ENCODE data around the gene NLK.
A peak's percentile ranks its signal among the peaks of the same experiment; 100 is the strongest.
"Not testable (repeated sequence)": the region's sequence is repeated elsewhere in the genome, so short reads cannot be mapped to it uniquely, and the experiment has no call there.

The NLK gene

GRCh38 chr17:28189667-28190066 is 147.2 kb downstream of the NLK start:
- Mint-ChIP-seq H3K9me3 (no peaks in the 10 kb centered on the region), H3K27ac (no peak overlapping the region), H3K36me3 (peaks cover 24% of the 10 kb centered on the region), H3K4me1 (no peaks in the 10 kb centered on the region), H3K4me3 (no peak overlapping the region)
- no peak for ATAC-seq
- DNase-seq (ENCODE audit: low spot score in 2 of 2) = no peak

- H3K27ac Mint-ChIP-seq = no peak overlapping the region
- H3K4me3 Mint-ChIP-seq = no peak overlapping the region
- no peaks in the 10 kb centered on the region for H3K9me3 Mint-ChIP-seq
- ATAC-seq = no peak
- no peaks in the 10 kb centered on the region for H3K4me1 Mint-ChIP-seq
- DNase-seq (ENCODE audit: low spot score in 2 of 2) = no peak
- peaks cover 28% of the 10 kb centered on the region for H3K36me3 Mint-ChIP-seq
These were observed 148.5 kb downstream of the NLK start for GRCh38 chr17:28191018-28191417.

- ATAC-seq (no peak), DNase-seq (ENCODE audit: low spot score in 2 of 2) (no peak)
- no peaks in the 10 kb centered on the region for H3K9me3 Mint-ChIP-seq
- H3K4me1 Mint-ChIP-seq = no peaks in the 10 kb centered on the region
- peaks cover 41% of the 10 kb centered on the region for H3K36me3 Mint-ChIP-seq
- no peak overlapping the region for H3K4me3 Mint-ChIP-seq
- H3K27ac Mint-ChIP-seq = peak overlapping the region; percentile 41
These were observed 150.8 kb downstream of the NLK start for GRCh38 chr17:28193241-28193640.

- Mint-ChIP-seq H3K9me3 (no peaks in the 10 kb centered on the region), H3K4me3 (no peak overlapping the region), H3K4me1 (no peaks in the 10 kb centered on the region), H3K27ac (no peak overlapping the region), H3K36me3 (peaks cover 41% of the 10 kb centered on the region)
- ATAC-seq (no peak), DNase-seq (ENCODE audit: low spot score in 2 of 2) (no peak)
These were observed 151.9 kb downstream of the NLK start for GRCh38 chr17:28194382-28194781.

- Mint-ChIP-seq H3K4me1 (no peaks in the 10 kb centered on the region), H3K4me3 (no peak overlapping the region), H3K9me3 (no peaks in the 10 kb centered on the region), H3K36me3 (peaks cover 35% of the 10 kb centered on the region), H3K27ac (no peak overlapping the region)
- no peak for ATAC-seq
- no peak for DNase-seq (ENCODE audit: low spot score in 2 of 2)
These were observed 154.2 kb downstream of the NLK start for GRCh38 chr17:28196636-28197035.

GRCh38 chr17:28199115-28199514 is 156.6 kb downstream of the NLK start:
- peaks cover 34% of the 10 kb centered on the region for H3K36me3 Mint-ChIP-seq

GRCh38 chr17:28199728-28200127 is 157.3 kb downstream of the NLK start:
- no peaks in the 10 kb centered on the region for H3K4me1 Mint-ChIP-seq
- peaks cover 28% of the 10 kb centered on the region for H3K36me3 Mint-ChIP-seq
- ATAC-seq = no peak
- no peaks in the 10 kb centered on the region for H3K9me3 Mint-ChIP-seq
- no peak overlapping the region for H3K27ac Mint-ChIP-seq
- H3K4me3 Mint-ChIP-seq = no peak overlapping the region
- DNase-seq (ENCODE audit: low spot score in 2 of 2) = no peak

More at GRCh38 chr17:28199115-28199514, 156.6 kb downstream of the NLK start:
- H3K27ac Mint-ChIP-seq = no peak overlapping the region
- no peak overlapping the region for H3K4me3 Mint-ChIP-seq
- no peaks in the 10 kb centered on the region for H3K9me3 Mint-ChIP-seq
- no peaks in the 10 kb centered on the region for H3K4me1 Mint-ChIP-seq
- ATAC-seq (no peak), DNase-seq (ENCODE audit: low spot score in 2 of 2) (no peak)

- Mint-ChIP-seq H3K4me1 (no peaks in the 10 kb centered on the region), H3K9me3 (no peaks in the 10 kb centered on the region), H3K36me3 (peaks cover 12% of the 10 kb centered on the region), H3K27ac (no peak overlapping the region), H3K4me3 (no peak overlapping the region)
- no peak for ATAC-seq
- DNase-seq (ENCODE audit: low spot score in 2 of 2) = no peak
These were observed 158.8 kb downstream of the NLK start for GRCh38 chr17:28201315-28201714.

GRCh38 chr17:28204244-28204643 is 161.8 kb downstream of the NLK start:
- no peak for DNase-seq (ENCODE audit: low spot score in 2 of 2)
- no peak for ATAC-seq
- Mint-ChIP-seq H3K9me3 (no peaks in the 10 kb centered on the region), H3K4me1 (no peaks in the 10 kb centered on the region), H3K36me3 (no peaks in the 10 kb centered on the region), H3K4me3 (no peak overlapping the region), H3K27ac (no peak overlapping the region)

GRCh38 chr17:28204751-28205150 is 162.3 kb downstream of the NLK start:
- DNase-seq (ENCODE audit: low spot score in 2 of 2) = no peak
- no peaks in the 10 kb centered on the region for H3K4me1 Mint-ChIP-seq
- no peak overlapping the region for H3K4me3 Mint-ChIP-seq
- ATAC-seq = no peak
- H3K36me3 Mint-ChIP-seq = no peaks in the 10 kb centered on the region
- H3K9me3 Mint-ChIP-seq = no peaks in the 10 kb centered on the region
- no peak overlapping the region for H3K27ac Mint-ChIP-seq

GRCh38 chr17:28206292-28206691 is 163.8 kb downstream of the NLK start:
- Mint-ChIP-seq H3K4me1 (no peaks in the 10 kb centered on the region), H3K4me3 (no peak overlapping the region), H3K9me3 (no peaks in the 10 kb centered on the region), H3K36me3 (no peaks in the 10 kb centered on the region), H3K27ac (no peak overlapping the region)
- DNase-seq (ENCODE audit: low spot score in 2 of 2) = no peak
- no peak for ATAC-seq

- no peak for ATAC-seq
- Mint-ChIP-seq H3K4me1 (no peaks in the 10 kb centered on the region), H3K36me3 (no peaks in the 10 kb centered on the region), H3K27ac (no peak overlapping the region), H3K4me3 (no peak overlapping the region), H3K9me3 (no peaks in the 10 kb centered on the region)
- no peak for DNase-seq (ENCODE audit: low spot score in 2 of 2)
These were observed 169.3 kb downstream of the NLK start for GRCh38 chr17:28211811-28212210.

GRCh38 chr17:28213578-28213977 is 171.1 kb downstream of the NLK start:
- H3K4me3 Mint-ChIP-seq; H3K27ac Mint-ChIP-seq; H3K4me1 Mint-ChIP-seq; H3K9me3 Mint-ChIP-seq; ATAC-seq; H3K36me3 Mint-ChIP-seq; DNase-seq (ENCODE audit: low spot score in 2 of 2): not testable (repeated sequence)

- Mint-ChIP-seq H3K36me3 (no peaks in the 10 kb centered on the region), H3K4me3 (no peak overlapping the region), H3K4me1 (no peaks in the 10 kb centered on the region), H3K27ac (no peak overlapping the region), H3K9me3 (no peaks in the 10 kb centered on the region)
- ATAC-seq (peak; percentile 32), DNase-seq (ENCODE audit: low spot score in 2 of 2) (no peak)
These were observed 173.6 kb downstream of the NLK start for GRCh38 chr17:28216052-28216451.

GRCh38 chr17:28216528-28216927 is 174.1 kb downstream of the NLK start:
- Mint-ChIP-seq H3K9me3 (no peaks in the 10 kb centered on the region), H3K4me3 (no peak overlapping the region), H3K27ac (no peak overlapping the region), H3K36me3 (no peaks in the 10 kb centered on the region), H3K4me1 (no peaks in the 10 kb centered on the region)
- no peak for DNase-seq (ENCODE audit: low spot score in 2 of 2)
- ATAC-seq = peak; percentile 47

- H3K36me3 Mint-ChIP-seq = no peaks in the 10 kb centered on the region
- ATAC-seq (no peak), DNase-seq (ENCODE audit: low spot score in 2 of 2) (no peak)
- H3K4me3 Mint-ChIP-seq = no peak overlapping the region
- H3K4me1 Mint-ChIP-seq = no peaks in the 10 kb centered on the region
- H3K27ac Mint-ChIP-seq = no peak overlapping the region
- no peaks in the 10 kb centered on the region for H3K9me3 Mint-ChIP-seq
These were observed 177.3 kb downstream of the NLK start for GRCh38 chr17:28219771-28220170.

- Mint-ChIP-seq H3K4me1 (no peaks in the 10 kb centered on the region), H3K36me3 (no peaks in the 10 kb centered on the region), H3K4me3 (no peak overlapping the region), H3K9me3 (no peaks in the 10 kb centered on the region), H3K27ac (no peak overlapping the region)
- no peak for ATAC-seq
- no peak for DNase-seq (ENCODE audit: low spot score in 2 of 2)
These were observed 179.4 kb downstream of the NLK start for GRCh38 chr17:28221751-28222414.

All from stimulated activated effector memory CD8-positive, alpha-beta T cell treated with anti-CD3 and anti-CD28 coated beads, Interleukin-12 subunit alpha, Interleukin-12 subunit beta, amount 100 ng/mL, for 72 hours (primary cell).